Measurements from ENCODE around the gene AVP.
A peak's percentile ranks its signal among the peaks of the same experiment; 100 is the strongest.

The AVP gene

GRCh38 chr20:3047486-3048419, 36.8 kb downstream of the AVP start:
- DNase-seq (ENCODE audit: low read depth in 2 of 2), result no peak

- no peak for DNase-seq (ENCODE audit: low read depth in 2 of 2)
Measured at GRCh38 chr20:3046677-3047462, 37.7 kb downstream of the AVP start.

- DNase-seq (ENCODE audit: low read depth in 2 of 2), result peak; percentile 60 to 69
Measured at GRCh38 chr20:3045816-3046676, 38.5 kb downstream of the AVP start, which contains the start of gene MRPS26. Gene MRPS26, plus strand, starts transcription at chr20:3046052. Its CDS starts 17 bp downstream, at chr20:3046069.

- peak in 1 of 2 donors; percentile 10 for DNase-seq (ENCODE audit: low read depth in 2 of 2)
Measured at GRCh38 chr20:3045042-3045815, 39.3 kb downstream of the AVP start.

GRCh38 chr20:3044336-3044965, 40.1 kb downstream of the AVP start:
- DNase-seq (ENCODE audit: low read depth in 2 of 2), result no peak

GRCh38 chr20:3043322-3043721, 41.2 kb downstream of the AVP start, which contains the start of gene GNRH2:
Gene GNRH2, plus strand, starts transcription at chr20:3043622. Its CDS starts 793 bp downstream, at chr20:3044415.
- no peak for DNase-seq (ENCODE audit: low read depth in 2 of 2)

GRCh38 chr20:3042625-3043024, 41.9 kb downstream of the AVP start:
- no peak for DNase-seq (ENCODE audit: low read depth in 2 of 2)

GRCh38 chr20:3041854-3042409, 42.6 kb downstream of the AVP start:
- DNase-seq (ENCODE audit: low read depth in 2 of 2), result no peak

- no peak for DNase-seq (ENCODE audit: low read depth in 2 of 2)
Measured at GRCh38 chr20:3040086-3040485, 44.4 kb downstream of the AVP start.

- no peak for DNase-seq (ENCODE audit: low read depth in 2 of 2)
Measured at GRCh38 chr20:3039426-3039825, 45.1 kb downstream of the AVP start.

- DNase-seq (ENCODE audit: low read depth in 2 of 2), result no peak
Measured at GRCh38 chr20:3038454-3038853, 46.1 kb downstream of the AVP start.

GRCh38 chr20:3037654-3038053, 46.9 kb downstream of the AVP start:
- DNase-seq (ENCODE audit: low read depth in 2 of 2), result no peak

GRCh38 chr20:3032624-3033023, 51.9 kb downstream of the AVP start:
- no peak for DNase-seq (ENCODE audit: low read depth in 2 of 2)
